Testis (tissue), 3 donors: ENCODE measurements around the gene ADARB1. TPM values are rescaled to one million over a fixed set of nuclear protein-coding genes. Genes with fewer than 3 reads are reported as not detected.

Experiments
- DNase-seq: peaks from one replicate; pipeline ENCODE4 v3.0.0-alpha.2; 2019
- H3K27ac ChIP-seq, 2 donors: fragments of 200-600 bp; sonication (generic); one replicate each; pipeline ENCODE4 v1.5.1; 2019
- H3K27me3 ChIP-seq: fragments of 200-600 bp; sonication (generic); one replicate; pipeline ENCODE4 v1.5.1; 2019
- H3K36me3 ChIP-seq: fragments of 200-600 bp; sonication (generic); one replicate; pipeline ENCODE4 v1.5.1; 2017; ENCODE audit warnings: low read depth; ENCODE audit errors: missing control alignments
- H3K4me1 ChIP-seq: fragments of 200-600 bp; sonication (generic); one replicate; pipeline ENCODE4 v1.5.1; 2019
- H3K4me3 ChIP-seq, 2 donors: fragments of 200-600 bp; sonication (generic); one replicate each; pipeline ENCODE4 v1.5.1; 2017 to 2019
- H3K9me3 ChIP-seq: fragments of 200-600 bp; sonication (generic); one replicate; pipeline ENCODE4 v1.5.1; 2017
- CTCF ChIP-seq, 3 experiments: fragments of 450-650 bp in 2 of 3; fragments of 200-600 bp in 1 of 3; sonication (generic) in 1 of 3; IDR thresholded peaks; one replicate each; pipeline ENCODE4 v1.5.1; 2016 to 2019; ENCODE audit warnings: antibody characterized with exemption in 3 of 3, mild to moderate bottlenecking in 2 of 3, moderate library complexity in 1 of 3
- POLR2A ChIP-seq: fragments of 450-650 bp; IDR thresholded peaks from one replicate; pipeline ENCODE4 v1.6.1; 2017; ENCODE audit warnings: antibody characterized with exemption, mild to moderate bottlenecking, moderate library complexity
- WGBS, 2 donors: methylation state at CpG; one replicate each; pipeline ENCODE4 v1.1.5; 2018; 5-methylcytosine and 5-hydroxymethylcytosine counted together
- intact Hi-C: fragments of 100-400 bp; cut with DNase I; formaldehyde crosslinking; loops from one replicate; pipeline ENCODE4 v1.15.1; 2023; ENCODE audit warnings: low total_unique reads
- polyA plus RNA-seq: library from polyadenylated mRNA; stranded (reverse); fragments of 350-450 nt; fragmentation: Illumina TruSeq; extraction: RNeasy Lipid Tissue Mini Kit (QIAGEN cat#74804); gene quantifications from one replicate; pipeline ENCODE4 v1.2.3, GENCODE V29; 2014; ENCODE audit warnings: low read depth, low replicate concordance; ENCODE audit not compliant: insufficient read depth
- total RNA-seq, 2 donors: library from RNA; depleted of rRNA; stranded (reverse); fragments of >200 nt; gene quantifications; one replicate each; pipeline ENCODE4 v1.2.3, GENCODE V29; 2016

Gene ADARB1
- total and polyA plus RNA-seq, 3 donors from 2014 or later, result 17.6 to 23.0 (median 17.6) TPM

- Histone ChIP-seq H3K9me3 (no peaks in the 10 kb centered on the region), H3K4me3 (no peak overlapping the region), H3K4me1 (peaks cover 3% of the 10 kb centered on the region), H3K27me3 (no peaks in the 10 kb centered on the region), H3K27ac (no peak overlapping the region), H3K36me3 (no peaks in the 10 kb centered on the region)
- intact Hi-C loops, result no loop called here
- no peak for DNase-seq
- WGBS, 2 donors, result 65 to 75% methylated on average over 12 of the region's 12 CpGs
- TF ChIP-seq CTCF (IDR thresholded peaks at IDR 0.05) (no peak), POLR2A (no peak)
Measured at GRCh38 chr21:45164124-45164511, 89.7 kb downstream of the ADARB1 start.

GRCh38 chr21:45164838-45165237 lies 90.5 kb downstream of the ADARB1 start:
- H3K36me3 ChIP-seq, result no peaks in the 10 kb centered on the region
- intact Hi-C loops, result no loop called here
- H3K4me1 ChIP-seq, result peaks cover 3% of the 10 kb centered on the region
- no peak overlapping the region for H3K27ac ChIP-seq
- no peak for TF ChIP-seq CTCF (IDR thresholded peaks at IDR 0.05)
- no peak for TF ChIP-seq POLR2A
- no peaks in the 10 kb centered on the region for H3K27me3 ChIP-seq
- H3K4me3 ChIP-seq, result no peak overlapping the region
- no peak for DNase-seq
- no peaks in the 10 kb centered on the region for H3K9me3 ChIP-seq
- WGBS, 2 donors, result 89 to 94% methylated on average over 6 of the region's 6 CpGs

GRCh38 chr21:45166931-45167330 lies 92.6 kb downstream of the ADARB1 start:
- WGBS, 2 donors, result 74 to 75% methylated on average over 5 of the region's 5 CpGs
- no peaks in the 10 kb centered on the region for H3K9me3 ChIP-seq
- TF ChIP-seq CTCF (IDR thresholded peaks at IDR 0.05) (no peak), POLR2A (no peak)
- no peak for DNase-seq
- no peaks in the 10 kb centered on the region for H3K36me3 ChIP-seq
- no peaks in the 10 kb centered on the region for H3K27me3 ChIP-seq
- H3K27ac ChIP-seq, result no peak overlapping the region
- H3K4me3 ChIP-seq, result no peak overlapping the region
- intact Hi-C loops, result no loop called here
- peaks cover 3% of the 10 kb centered on the region for H3K4me1 ChIP-seq

GRCh38 chr21:45167796-45168222 lies 93.4 kb downstream of the ADARB1 start:
- intact Hi-C loops, result no loop called here
- WGBS, 2 donors, result 74% methylated on average over 6 of the region's 6 CpGs
- Histone ChIP-seq H3K27ac (no peak overlapping the region), H3K9me3 (no peaks in the 10 kb centered on the region), H3K4me1 (peaks cover 3% of the 10 kb centered on the region), H3K4me3 (no peak overlapping the region), H3K36me3 (no peaks in the 10 kb centered on the region), H3K27me3 (no peaks in the 10 kb centered on the region)
- DNase-seq, result no peak
- TF ChIP-seq POLR2A (no peak), CTCF (IDR thresholded peaks at IDR 0.05) (no peak)

GRCh38 chr21:45168522-45168921 lies 94.1 kb downstream of the ADARB1 start:
- H3K27me3 ChIP-seq, result no peaks in the 10 kb centered on the region
- no peaks in the 10 kb centered on the region for H3K9me3 ChIP-seq
- intact Hi-C loops, result no loop called here
- TF ChIP-seq POLR2A (no peak), CTCF (IDR thresholded peaks at IDR 0.05) (no peak)
- H3K36me3 ChIP-seq, result no peaks in the 10 kb centered on the region
- H3K4me1 ChIP-seq, result peaks cover 3% of the 10 kb centered on the region
- no peak overlapping the region for H3K27ac ChIP-seq
- 91% methylated on average over 7 of the region's 7 CpGs for WGBS, 2 donors
- no peak for DNase-seq
- no peak overlapping the region for H3K4me3 ChIP-seq
